ENCODE measurements around the gene EREG. TPM values are rescaled to one million over a fixed set of nuclear protein-coding genes. Genes with fewer than 3 reads are reported as not detected.

The EREG gene
- total RNA-seq, 1 experiment from 2014 or later = 37.0 TPM

GRCh38 chr4:74361671-74362070, 3.3 kb upstream of the EREG start:
- intact Hi-C loops (cut with micrococcal nuclease; ENCODE audit: unreplicated experiment) = no loop called here
- ChIA-PET POLR2A (no interaction called here), CTCF (no interaction called here)

GRCh38 chr4:74362347-74362746, 2.6 kb upstream of the EREG start:
- no TSS peak for BruUV-seq (replicated peaks)
- no peaks in the 10 kb centered on the region for H3K27me3 Mint-ChIP-seq (ENCODE audit: insufficient read depth, unreplicated experiment)
- H3K36me3 ChIP-seq (ENCODE audit: control insufficient read depth, insufficient read depth, low read length) = no peaks in the 10 kb centered on the region
- no peaks in the 10 kb centered on the region for H3K9me3 ChIP-seq
- H3K4me1 Mint-ChIP-seq (ENCODE audit: low read depth, unreplicated experiment) = peaks cover 13% of the 10 kb centered on the region
- H3K36me3 Mint-ChIP-seq (ENCODE audit: insufficient read depth, unreplicated experiment) = peaks cover 20% of the 10 kb centered on the region
- intact Hi-C loops (cut with micrococcal nuclease; ENCODE audit: unreplicated experiment) = no loop called here
- ChIA-PET POLR2A (no interaction called here), CTCF (no interaction called here)
- H3K4me3 Mint-ChIP-seq (ENCODE audit: unreplicated experiment) = no peak overlapping the region
- H3K27me3 ChIP-seq (replicated peaks; ENCODE audit: control insufficient read depth, insufficient read depth, low read length) = no peaks in the 10 kb centered on the region
- H3K4me1 ChIP-seq = no peaks in the 10 kb centered on the region
- DNase-seq = no peak
- no peak for TF ChIP-seq CTCF (IDR thresholded peaks at IDR 0.05; ENCODE audit: insufficient read depth in 1 of 2, low read depth in 1 of 2, low read length in 1 of 2, severe bottlenecking in 1 of 2, unreplicated experiment in 1 of 2)
- H3K9me3 Mint-ChIP-seq (ENCODE audit: unreplicated experiment) = no peaks in the 10 kb centered on the region
- no peak overlapping the region for H3K4me3 ChIP-seq (ENCODE audit: low read depth, low read length)
- H3K27ac Mint-ChIP-seq (ENCODE audit: unreplicated experiment) = no peak overlapping the region

More at GRCh38 chr4:74361671-74362070, 3.3 kb upstream of the EREG start:
- Mint-ChIP-seq H3K4me3 (ENCODE audit: unreplicated experiment) (no peak overlapping the region), H3K27me3 (ENCODE audit: insufficient read depth, unreplicated experiment) (no peaks in the 10 kb centered on the region), H3K9me3 (ENCODE audit: unreplicated experiment) (no peaks in the 10 kb centered on the region), H3K27ac (ENCODE audit: unreplicated experiment) (no peak overlapping the region), H3K36me3 (ENCODE audit: insufficient read depth, unreplicated experiment) (peaks cover 13% of the 10 kb centered on the region), H3K4me1 (ENCODE audit: low read depth, unreplicated experiment) (peaks cover 13% of the 10 kb centered on the region)
- H3K27me3 ChIP-seq (replicated peaks; ENCODE audit: control insufficient read depth, insufficient read depth, low read length) = no peaks in the 10 kb centered on the region
- BruUV-seq (replicated peaks) = no TSS peak
- no peaks in the 10 kb centered on the region for H3K36me3 ChIP-seq (ENCODE audit: control insufficient read depth, insufficient read depth, low read length)
- no peak for DNase-seq
- no peak overlapping the region for H3K4me3 ChIP-seq (ENCODE audit: low read depth, low read length)
- no peaks in the 10 kb centered on the region for H3K9me3 ChIP-seq
- TF ChIP-seq CTCF (IDR thresholded peaks at IDR 0.05; ENCODE audit: insufficient read depth in 1 of 2, low read depth in 1 of 2, low read length in 1 of 2, severe bottlenecking in 1 of 2, unreplicated experiment in 1 of 2) = no peak
- H3K4me1 ChIP-seq = no peaks in the 10 kb centered on the region

- BruUV-seq (replicated peaks) = TSS peak; percentile 56
- ChIA-PET CTCF (interaction anchor here (0.6 to 1.4 kb wide), 2 partner anchors 299 to 307 kb away, joined by 3 to 4 read pairs; no protein-coding TSS in a partner anchor), POLR2A (interaction anchor here (0.6 to 1.0 kb wide), 4 partner anchors 81 to 303 kb away, joined by 3 read pairs; partner anchors contain the start of gene AREG)
- Histone ChIP-seq H3K4me1 (0 out of 2 replicates have a peak, but pooled peaks cover 7% of the 10 kb centered on the region), H3K4me3 (ENCODE audit: low read depth, low read length) (peak overlapping the region; percentile 64), H3K9me3 (no peaks in the 10 kb centered on the region), H3K36me3 (ENCODE audit: control insufficient read depth, insufficient read depth, low read length) (no peaks in the 10 kb centered on the region), H3K27me3 (replicated peaks; ENCODE audit: control insufficient read depth, insufficient read depth, low read length) (no peaks in the 10 kb centered on the region)
- TF ChIP-seq CTCF (IDR thresholded peaks at IDR 0.05; ENCODE audit: insufficient read depth in 1 of 2, low read depth in 1 of 2, low read length in 1 of 2, severe bottlenecking in 1 of 2, unreplicated experiment in 1 of 2) = no peak
- Mint-ChIP-seq H3K27ac (ENCODE audit: unreplicated experiment) (peak overlapping the region; percentile 91), H3K27me3 (ENCODE audit: insufficient read depth, unreplicated experiment) (no peaks in the 10 kb centered on the region), H3K4me3 (ENCODE audit: unreplicated experiment) (peak overlapping the region; percentile 75), H3K9me3 (ENCODE audit: unreplicated experiment) (no peaks in the 10 kb centered on the region), H3K4me1 (ENCODE audit: low read depth, unreplicated experiment) (peaks cover 13% of the 10 kb centered on the region), H3K36me3 (ENCODE audit: insufficient read depth, unreplicated experiment) (peaks cover 37% of the 10 kb centered on the region)
- intact Hi-C loops (cut with micrococcal nuclease; ENCODE audit: unreplicated experiment) = loop anchor here (1.0 kb wide), 1 partner anchor 44 kb away; no protein-coding TSS in a partner anchor
- no peak for DNase-seq
Measured at GRCh38 chr4:74364256-74364651, 691 bp upstream of the EREG start.
